ENCODE data around the gene ZEB2.
A peak's percentile ranks its signal among the peaks of the same experiment; 100 is the strongest.

The ZEB2 gene

GRCh38 chr2:144470334-144470733 lies 49.6 kb downstream of the ZEB2 start:
- no peak for DNase-seq

DNA sequence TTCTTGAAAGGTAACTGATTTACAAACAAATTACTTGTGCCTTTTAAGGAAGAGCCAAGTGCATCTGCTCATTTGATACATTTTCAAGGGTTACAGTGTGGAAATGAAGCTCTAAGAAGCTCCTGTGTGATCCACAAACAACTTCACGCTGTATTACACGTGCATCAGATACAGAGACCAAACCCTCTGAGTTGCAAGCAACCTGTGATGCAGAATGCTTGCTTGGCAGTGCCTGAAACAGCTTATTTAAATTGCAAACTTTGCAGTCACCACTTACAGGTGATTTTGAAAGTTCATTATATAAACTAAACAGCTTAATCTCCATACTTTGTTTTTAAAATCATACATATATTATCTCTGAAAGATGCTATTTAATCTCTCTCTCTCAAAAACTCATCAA lies 50.1 kb downstream of the ZEB2 start:
- DNase-seq = no peak

GRCh38 chr2:144468823-144469595 lies 50.9 kb downstream of the ZEB2 start:
- no peak for DNase-seq

DNA sequence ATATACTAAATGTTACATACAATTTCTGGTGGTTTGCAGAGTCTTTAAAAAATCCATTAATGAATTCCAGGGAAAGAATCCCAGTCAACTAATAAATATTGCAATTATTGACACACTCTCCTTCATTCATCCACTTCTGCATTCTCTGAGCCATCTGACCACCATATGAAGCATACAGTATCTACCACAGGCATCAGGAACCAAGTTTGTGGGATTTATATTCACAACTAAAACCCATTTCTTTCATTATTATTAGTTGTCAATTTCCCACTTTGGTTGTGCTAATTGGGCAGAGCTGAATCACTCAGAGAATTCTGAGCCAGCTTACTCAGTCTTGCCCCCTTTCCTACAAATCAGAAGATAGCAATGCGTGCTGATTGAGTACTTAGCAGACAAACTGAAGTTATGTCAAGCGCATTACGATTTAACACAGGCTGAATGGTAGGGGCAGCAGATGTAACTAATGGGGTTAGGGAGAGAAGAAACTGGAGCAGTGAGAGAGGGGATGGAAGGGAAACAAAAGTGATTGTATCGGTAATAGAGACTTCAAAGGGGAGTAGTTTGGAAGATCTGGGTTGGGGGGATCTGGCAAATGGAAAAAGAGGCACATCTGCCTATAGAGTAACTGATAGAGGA lies 52.3 kb downstream of the ZEB2 start:
- DNase-seq = no peak

DNA sequence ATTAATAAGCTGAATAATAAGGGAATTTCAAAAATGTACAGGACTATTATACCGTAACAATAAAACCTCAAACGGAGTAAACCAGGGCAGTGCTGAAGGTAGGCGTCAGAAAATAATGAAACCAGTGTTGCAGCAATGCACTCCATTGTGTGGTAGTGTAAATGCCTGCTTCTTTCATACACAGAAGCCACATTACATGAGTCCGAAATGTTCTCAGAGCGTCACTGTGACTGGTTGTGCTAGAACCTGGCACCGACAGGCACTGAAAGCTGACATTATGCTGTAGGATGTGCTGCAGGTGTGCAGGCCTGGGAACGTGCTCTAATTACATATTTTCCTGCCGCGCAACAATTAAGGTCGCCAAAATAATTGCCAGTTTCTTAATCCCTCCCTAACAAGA lies 53.3 kb downstream of the ZEB2 start:
- no peak for DNase-seq

GRCh38 chr2:144465749-144466148 lies 54.2 kb downstream of the ZEB2 start:
- no peak for DNase-seq

DNA sequence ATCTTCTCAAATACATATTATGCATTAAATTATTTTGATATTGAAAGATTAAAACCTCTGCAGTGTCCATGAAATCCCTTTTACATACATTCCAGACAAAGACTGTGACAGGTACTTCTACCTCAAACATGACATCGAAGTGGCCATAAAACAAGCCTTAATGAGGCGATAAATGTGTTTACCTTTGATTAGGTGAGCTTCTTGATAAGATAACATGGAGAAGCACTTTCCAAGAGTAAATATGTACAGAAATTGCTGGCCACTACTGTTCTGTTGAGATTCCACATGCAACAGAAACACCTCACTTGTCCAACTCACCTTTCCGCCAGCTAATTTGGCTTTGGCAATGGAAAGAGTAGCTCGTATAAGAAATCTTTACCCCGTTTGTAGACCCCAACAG lies 55.2 kb downstream of the ZEB2 start:
- no peak for DNase-seq

- DNase-seq = no peak
Measured at GRCh38 chr2:144463266-144463665, 56.7 kb downstream of the ZEB2 start.

DNA sequence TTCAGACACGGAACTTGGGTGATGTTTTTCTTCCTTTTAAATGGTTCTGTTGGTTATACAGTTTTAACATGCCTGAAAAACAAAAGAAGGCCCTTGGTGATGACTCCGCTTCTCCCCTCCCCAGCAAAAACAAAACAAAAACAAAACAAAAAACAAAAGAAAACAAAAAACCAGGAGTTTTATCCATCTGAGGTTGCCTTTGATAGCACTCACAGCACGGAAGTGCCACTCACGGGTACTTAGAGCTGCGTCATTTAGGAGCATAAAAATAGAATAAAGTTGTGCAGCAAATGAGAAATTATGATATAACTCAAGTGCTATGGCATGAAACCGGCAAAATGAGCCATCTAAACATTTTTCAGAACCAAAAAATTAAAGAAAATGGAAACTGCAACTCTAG lies 57.7 kb downstream of the ZEB2 start:
- DNase-seq = no peak

GRCh38 chr2:144461308-144461766 lies 58.6 kb downstream of the ZEB2 start:
- peak; percentile 37 to 70 (median 58) for DNase-seq

- DNase-seq = no peak
Measured at GRCh38 chr2:144460727-144461307, 59.1 kb downstream of the ZEB2 start.

GRCh38 chr2:144459937-144460336 lies 60.0 kb downstream of the ZEB2 start:
- DNase-seq = peak; percentile 50 to 85 (median 61)

DNA sequence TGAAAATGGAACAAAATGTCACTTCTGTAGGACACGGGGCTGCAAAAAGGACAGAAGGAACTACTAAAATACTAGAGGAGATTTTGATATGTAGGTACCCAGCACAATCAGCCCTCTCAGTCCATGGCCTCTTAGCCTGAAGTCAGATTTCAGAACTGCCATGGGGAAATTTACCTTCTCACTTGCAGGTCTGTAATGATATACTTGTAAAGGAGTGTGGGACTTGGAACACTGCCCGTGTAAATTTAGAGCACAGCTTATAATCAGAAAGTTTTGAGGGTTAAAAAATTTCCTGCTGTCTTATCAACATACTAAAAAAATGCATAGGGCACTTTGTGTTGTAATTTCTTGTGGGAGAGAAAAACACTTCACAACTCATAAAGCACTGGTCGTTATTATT lies 60.6 kb downstream of the ZEB2 start:
- DNase-seq = no peak

DNA sequence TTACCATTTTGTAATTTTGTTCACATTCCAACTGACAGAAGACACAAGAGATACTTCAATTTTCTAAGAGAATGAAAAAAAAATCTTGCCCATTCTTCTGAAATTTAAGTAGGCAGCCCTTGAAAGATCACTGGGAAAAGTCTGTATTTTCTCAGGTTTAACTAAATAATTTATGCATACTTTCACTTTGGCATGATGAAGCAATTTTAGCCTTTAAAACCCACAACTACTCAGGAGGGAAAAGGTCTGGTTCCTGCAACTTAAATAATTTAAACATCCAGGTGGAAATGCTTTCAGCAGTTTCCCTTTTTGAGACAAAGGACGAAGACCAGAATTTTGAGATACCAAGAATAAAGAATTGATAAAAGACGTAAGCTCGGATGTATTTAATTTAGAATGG lies 61.4 kb downstream of the ZEB2 start:
- DNase-seq = no peak

DNA sequence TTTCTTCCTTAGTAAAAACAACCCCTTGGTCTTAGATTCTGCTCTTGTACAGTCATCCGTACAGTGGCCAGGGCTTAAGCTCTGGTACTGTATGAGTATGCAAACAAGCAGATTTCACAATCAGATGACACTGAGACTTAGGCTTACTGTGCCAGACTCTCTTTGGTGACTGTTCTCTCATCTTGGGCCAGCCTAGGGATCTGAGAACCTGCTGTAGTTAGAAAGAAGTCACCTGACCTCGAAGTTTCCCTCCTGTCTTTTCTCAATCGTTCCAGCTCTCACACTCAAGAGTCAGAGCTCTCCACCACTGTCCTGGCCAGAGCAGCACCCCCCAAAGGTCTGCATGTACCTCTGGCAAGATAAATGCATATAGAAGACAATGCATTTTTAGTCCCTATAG lies 63.2 kb downstream of the ZEB2 start:
- DNase-seq = peak; percentile 69 to 91 (median 80)

GRCh38 chr2:144455987-144456386 lies 63.9 kb downstream of the ZEB2 start:
- no peak for DNase-seq

DNA sequence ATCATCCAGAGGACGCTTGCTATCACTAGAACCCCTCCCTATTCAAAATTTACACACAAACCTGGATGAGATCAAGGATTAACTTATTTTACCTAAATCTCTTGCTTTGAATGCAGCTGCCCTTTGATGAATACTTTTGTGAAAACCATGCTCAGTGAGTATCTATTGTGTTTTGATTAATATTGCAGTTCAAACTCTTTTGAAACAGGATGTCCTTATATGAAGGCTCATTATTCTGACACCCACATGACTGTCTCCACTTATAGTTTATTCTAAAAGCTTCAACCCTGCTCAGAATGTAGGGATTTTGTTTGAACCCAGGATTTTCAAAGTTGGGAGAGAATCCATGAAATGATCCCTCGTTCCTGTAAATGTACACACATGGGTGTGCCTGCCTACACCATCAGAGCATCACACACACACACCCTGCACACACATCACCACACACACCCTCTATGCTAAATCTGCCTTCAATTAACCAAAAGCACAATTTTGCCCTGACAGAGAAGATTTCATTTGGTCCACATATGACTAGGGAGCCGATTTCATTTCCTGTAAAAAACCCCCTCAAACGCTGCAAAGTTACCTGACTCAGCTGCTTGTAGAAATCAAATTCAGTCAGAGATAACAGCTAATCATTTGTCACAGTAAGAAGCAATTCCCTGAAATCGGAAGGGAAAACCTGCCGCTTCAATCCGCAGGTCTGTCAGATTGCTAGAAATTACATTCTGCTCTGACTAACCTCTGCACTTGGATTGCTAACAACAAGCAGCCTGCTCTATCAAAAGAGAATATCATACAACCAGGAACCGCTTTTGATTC lies 65.2 kb downstream of the ZEB2 start:
- DNase-seq = no peak

DNA sequence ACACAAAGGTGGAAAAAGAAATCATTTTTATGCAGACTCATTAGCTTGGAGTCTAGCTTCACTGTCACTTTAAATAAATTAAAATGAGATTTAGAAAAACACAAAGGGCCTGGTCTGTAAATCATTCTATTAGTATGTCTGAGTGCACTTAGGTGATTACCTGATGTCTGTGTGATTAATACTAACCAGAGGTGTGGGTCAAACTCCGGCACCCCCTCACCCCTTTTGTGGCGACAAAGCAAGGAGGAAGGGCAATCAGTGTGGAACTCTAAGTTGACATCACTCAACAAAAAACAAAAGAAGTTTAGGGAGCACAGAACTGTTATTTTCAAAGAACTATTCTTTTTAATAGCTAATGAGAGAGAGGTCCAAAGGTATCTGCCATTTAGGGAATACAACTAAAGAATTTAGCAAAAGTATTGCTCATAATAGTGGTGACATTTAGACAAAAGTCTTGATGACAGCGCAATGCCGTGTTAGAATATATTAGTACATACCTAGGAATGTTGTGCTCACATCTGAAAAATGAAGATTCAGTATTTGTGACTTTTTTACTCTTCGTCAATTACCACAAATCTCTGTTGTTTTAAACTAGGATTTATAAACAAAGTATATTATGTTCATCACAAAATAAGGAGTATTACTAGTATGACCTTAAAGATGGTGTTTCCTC lies 66.3 kb downstream of the ZEB2 start:
- no peak for DNase-seq

- no peak for DNase-seq
Measured at GRCh38 chr2:144452989-144453336, 67.0 kb downstream of the ZEB2 start.

DNA sequence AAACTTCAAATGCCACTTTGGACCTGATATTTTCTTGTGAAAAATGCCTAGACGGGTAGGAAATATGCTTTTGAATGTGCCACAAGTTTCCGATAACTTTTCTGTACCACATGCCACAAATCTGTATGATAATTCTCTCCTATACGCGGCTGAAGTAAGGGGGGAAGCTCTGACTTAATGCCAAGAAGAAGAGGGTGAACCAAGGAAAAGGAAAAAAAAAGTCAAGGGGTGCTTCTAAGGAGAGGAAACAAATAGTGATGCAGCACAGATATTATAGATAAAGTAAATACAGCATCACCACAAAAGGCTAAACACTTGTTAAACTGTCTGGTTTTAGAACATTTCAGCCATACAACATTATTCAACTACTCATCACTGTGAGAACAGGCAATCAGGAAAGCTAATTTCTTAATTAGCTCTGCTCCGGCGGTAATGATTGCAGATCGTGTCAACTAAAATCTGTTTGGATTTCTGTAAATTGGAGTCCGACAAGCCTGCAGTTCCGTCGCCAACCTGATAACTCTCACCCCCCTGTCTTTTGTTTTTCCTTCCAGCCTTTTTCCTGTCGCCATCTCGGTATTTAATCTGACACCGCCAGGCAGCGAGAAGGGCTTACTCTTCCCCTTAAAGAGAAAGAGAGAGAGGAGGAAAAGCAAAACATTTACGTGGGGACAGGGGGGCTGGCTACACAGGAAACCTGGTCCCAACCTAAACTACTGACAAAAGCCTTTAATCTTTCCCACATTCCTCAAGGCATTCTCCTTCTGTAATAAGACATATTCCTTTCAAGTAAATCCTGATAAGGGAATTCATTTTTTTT lies 67.5 kb downstream of the ZEB2 start:
- DNase-seq = no peak

- no peak for DNase-seq
Measured at GRCh38 chr2:144451443-144451842, 68.5 kb downstream of the ZEB2 start.

DNA sequence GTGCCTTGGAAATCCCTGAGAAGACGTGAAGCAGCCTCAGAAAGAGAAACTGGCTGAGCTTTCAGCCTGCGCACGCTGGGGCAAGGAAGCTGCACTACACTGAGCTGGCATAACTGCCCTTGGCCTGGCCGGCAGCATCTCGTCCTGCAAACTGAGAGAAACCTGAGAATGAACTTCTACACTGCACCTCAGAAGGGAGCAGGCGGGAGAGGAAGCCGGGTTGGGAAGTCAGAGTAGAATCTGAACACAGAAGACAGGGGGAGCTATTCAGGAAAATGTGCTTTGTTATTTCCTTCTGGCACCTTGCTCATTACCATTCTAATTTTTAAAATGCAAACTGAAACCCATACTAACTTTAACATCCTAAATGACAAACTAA lies 70.9 kb downstream of the ZEB2 start:
- DNase-seq = no peak
